ENCODE data around the gene PLXNB2.

PLXNB2 gene

DNA sequence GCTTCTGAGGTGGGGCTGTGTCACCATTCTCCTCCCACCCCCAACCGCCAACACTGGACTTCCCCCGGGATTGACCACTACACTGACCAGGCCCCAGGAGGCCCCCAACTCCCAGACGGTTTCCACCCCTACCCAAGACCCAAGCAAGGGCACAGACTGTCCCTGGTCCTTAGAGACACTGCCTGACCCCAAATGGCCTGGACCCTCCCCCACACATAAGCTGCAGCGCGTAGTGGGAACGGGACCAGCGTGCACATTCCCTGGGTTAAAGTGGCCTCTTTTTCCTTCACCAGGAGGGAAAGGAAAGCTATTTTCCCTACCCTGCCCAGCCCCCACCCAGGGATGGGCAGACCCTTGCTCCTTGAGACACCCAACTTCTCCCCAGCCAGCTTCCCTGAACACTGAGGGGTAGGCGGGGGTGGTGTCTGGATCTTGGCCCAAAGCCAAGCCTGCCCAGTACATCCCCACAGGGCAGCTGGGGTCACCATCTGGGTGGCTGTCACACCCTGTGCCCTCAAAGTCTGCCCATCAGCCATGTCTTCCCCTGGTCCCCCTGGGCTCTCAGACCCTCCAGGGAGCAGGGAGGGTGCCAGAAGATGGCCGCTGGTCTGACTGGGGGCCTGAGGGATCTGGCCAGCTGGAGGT lies 44.4 kb downstream of the PLXNB2 start:
- no peak for DNase-seq

DNA sequence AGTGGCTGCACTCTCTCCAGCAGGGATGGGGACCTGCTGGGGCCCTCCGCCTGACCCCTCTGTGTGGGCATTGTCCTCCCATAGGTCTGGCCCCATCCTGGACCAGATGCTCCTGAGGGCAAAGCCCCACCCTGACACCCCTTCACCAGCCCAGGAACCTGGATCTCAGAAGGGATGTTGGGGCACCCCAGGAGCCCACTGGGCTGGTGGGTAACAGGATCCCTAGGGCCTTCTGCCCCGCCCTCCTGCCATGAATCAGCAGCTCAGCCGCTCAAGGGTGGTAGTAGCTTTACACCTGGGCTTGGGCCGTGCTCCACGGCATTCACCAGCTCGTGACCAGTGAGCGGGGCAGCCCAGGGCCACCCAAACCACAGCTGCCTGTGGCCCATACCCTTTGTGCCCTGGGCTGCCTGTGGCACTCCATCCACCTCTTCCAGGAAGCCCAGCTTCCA lies 45.0 kb downstream of the PLXNB2 start:
- DNase-seq, result no peak

DNA sequence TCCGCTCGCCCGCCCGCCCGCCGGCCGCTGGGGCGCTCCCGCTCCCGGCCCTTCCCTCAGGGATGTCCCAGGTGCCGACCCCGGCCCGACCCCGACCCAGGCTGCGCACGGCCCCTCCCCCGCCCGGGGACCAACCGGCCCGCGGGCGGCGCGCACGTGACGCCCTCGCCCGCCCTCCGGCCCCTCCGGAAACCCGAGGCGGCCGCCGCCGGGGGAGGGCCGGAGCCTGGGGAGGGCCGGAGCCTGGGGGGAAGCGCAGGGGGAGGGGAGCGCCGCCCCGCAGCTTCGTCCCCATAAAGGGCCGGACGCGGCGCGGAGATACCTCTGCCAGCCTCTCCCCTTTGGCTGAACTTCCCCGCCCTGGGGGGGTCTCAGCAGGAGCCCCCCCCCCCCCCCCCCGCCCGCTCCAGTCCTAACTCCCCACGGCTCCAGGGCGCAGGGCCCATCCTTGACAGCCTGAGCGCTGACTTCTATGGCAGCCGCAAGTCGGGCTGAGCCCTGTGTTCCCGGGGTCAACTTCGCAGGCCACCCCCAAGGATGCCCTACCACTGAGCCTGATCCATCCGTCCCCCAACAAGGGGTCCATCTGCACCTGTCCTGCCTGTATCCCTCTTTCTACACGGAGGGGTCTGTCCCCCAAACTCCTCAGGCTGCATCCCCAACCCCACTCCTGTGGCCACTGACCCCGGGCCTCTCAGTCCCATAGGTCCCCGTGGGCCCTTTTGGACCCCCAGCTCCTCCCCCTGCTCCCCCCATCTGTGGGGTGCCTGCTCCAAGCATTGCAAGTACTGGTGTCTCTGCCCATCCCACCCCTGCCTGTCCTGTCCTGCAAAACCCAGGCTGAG lies 45.6 kb downstream of the PLXNB2 start, which contains the start of gene MAPK12:
Gene MAPK12 (minus strand): TSS at position 69 of the 845 bp plus-strand sequence. CDS start 174 bp downstream, outside the sequence.
- no peak for DNase-seq

DNA sequence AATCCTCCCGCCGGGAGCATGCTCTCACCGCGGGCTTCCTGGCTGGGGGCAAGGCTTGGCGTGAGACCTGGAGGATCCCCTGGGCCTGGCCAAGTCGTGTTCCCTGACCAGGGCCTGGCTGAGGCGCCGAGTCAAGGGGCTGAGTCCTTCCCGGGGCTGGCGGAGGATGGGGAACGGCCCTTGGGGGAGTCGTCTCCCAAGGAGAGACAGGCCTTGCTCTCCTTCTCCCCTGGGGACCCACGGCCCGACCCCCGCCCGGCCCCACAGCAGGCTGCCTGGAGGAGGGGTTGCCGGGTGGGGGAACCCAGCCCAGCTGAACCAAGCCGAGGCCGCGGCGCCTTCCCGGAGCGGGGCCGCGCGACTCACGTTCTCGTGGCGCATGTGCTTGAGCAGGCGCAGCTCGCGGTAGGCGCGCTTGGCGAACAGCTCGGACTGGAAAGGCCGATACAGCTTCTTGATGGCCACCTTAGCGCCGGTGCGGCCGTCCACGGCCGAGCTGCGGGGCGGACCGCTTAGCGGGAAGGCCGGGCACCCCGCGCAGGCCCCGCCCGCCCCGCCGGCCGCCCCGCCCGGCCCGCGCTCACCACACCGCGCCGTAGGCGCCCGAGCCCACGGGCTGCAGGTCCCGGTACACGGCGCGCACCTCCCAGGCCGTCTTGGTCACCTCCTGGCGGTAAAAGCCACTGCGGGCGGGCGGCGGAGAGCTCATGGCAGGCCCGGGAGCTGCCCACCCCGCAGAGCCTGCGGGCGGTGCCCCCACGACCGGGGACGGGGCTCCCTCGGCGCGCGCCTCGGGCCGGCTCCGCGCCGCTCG lies 46.4 kb downstream of the PLXNB2 start:
- no peak for DNase-seq

DNA sequence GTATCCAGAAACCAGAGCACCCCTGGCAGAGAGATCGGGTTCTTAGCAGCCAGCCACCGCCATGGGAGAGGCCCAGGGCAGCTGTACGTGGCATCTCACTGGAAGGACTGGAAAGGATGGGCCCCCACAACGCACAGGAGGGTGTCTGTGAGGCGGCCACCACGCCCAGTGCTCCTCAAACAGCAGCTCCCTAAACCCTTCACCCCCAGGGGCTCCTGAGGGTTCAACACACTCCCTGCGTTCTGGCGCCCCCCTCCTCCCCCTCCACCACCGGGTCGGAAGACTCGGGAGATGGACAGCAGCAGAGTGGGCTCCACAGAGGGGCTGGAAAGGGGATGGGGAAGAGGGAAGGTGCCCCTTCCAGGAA lies 47.0 kb downstream of the PLXNB2 start:
- DNase-seq, result no peak

DNA sequence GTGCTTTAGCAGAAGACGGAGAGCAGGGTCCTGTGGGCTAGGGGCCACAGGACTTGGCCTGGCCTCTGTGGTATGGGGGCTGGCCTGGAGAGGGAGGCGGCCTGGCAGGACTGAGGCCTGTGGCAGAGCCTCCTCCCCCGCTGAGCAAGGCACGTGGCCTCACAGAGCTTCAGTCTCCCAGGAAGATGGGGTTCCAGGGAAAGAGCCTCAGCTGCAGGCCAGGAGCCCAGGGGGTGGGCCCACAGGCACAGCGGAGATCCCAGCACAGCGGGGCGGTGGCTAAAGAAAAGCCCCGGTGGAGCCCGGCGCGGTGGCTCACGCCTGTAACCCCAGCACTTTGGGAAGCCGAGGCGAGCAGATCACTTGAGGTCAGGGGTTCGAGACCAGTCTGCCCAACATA lies 48.1 kb downstream of the PLXNB2 start:
- no peak for DNase-seq

DNA sequence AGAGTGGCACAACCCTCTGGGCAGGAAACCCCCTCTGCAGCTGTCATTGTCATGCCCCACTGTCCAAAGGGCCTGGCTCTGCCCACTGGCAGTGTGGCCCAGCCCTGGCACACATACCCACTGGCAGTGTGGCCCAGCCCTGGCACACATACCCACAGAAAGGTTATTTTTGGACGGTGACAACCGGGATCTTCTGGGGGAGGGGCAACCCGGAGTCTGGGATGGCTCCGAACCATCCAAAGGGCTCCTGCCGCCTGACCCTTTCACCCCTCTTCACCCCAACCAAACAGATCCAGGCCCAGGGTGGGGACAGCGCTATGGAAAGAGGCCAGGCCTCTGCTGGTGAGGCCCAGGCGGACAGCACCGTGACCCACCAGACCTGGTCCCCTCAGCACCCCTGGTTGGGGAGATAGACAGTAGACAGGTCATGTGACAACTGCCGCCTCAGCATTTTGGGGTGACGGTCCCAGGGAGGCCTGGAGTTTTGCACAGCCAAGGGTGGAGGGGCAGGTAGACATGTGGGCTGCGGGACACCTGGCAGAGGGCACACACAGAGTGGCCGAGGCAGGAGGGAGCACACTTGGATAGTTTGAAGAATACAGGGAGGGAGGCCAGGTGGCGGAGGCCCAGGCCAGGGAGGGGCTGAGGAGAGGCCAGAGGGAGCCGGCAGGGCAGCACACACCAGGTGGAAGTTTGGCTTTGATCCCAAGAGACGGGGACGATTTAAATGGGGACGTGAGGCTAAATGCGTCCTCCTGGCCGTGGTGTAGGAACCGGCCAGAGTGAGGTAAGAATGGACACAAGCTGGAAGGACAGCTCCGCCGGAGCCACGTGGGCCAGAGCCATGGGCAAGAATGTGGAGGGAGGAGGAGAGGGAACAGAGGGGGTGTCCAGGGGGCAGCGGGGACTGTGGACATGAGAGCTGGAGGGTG lies 48.8 kb downstream of the PLXNB2 start:
- DNase-seq, result no peak

DNA sequence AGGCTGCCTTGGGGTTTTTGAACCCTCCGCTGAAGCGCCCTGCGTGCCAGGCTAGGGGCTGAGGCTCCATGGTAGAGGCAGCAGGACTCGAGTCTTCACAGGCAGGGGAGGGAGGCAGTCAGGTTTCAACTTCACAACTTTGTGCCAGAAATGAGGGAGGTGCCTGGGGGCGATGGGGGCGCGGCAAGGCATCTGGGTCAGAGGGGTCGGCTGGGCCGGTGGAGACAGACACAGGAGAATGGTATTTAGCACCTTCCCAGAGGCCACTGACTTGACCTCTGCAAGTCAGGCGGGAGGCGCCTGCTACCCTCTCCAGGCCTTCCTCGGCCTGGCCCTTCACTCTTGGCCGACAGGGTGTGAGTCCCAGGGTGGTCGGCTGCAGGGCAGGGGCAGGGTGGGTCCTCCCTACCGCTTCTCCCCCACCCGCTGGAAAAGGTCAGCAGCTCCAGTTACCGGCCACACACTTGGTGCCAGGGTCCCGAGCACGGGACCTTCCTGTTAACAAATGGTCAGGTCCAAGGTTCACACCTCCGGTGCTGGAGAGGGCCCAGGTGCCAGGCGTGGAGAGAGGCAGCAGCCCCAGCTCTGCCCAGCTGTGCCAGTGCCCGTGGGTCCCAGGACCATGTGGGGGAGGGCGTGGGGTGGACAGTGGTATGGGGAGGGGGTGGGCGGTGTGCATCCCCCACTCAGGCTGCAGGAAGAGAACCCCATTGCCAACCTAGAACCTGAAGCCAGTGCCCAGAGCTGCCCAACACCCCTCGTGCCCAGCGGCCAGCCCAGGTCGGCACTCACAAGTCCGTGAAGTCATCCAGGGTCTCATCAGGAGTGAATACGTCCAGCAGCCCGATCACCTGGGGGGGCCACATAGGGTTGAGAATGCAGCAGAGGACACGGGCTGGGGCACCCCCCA lies 49.7 kb downstream of the PLXNB2 start:
- DNase-seq, result no peak

DNA sequence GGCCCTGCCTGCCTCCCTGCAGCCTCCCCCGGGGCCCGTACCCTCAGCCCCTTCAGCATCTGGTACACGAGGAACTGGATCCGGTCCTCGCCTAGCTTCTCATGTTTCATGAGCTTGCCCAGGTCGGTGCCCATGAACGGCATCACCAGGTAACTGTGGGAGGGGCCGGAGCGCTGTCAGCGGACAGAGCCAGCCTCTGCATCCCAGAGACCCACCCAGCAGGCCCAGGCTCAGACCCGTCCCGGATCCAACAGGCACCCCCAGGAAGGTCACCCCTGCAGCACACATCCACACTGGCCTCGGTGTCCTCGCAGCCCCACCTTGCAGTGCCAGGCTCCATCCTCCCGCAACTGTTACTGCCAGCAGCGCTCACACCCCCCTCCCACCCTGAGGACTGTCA lies 50.4 kb downstream of the PLXNB2 start:
- no peak for DNase-seq

DNA sequence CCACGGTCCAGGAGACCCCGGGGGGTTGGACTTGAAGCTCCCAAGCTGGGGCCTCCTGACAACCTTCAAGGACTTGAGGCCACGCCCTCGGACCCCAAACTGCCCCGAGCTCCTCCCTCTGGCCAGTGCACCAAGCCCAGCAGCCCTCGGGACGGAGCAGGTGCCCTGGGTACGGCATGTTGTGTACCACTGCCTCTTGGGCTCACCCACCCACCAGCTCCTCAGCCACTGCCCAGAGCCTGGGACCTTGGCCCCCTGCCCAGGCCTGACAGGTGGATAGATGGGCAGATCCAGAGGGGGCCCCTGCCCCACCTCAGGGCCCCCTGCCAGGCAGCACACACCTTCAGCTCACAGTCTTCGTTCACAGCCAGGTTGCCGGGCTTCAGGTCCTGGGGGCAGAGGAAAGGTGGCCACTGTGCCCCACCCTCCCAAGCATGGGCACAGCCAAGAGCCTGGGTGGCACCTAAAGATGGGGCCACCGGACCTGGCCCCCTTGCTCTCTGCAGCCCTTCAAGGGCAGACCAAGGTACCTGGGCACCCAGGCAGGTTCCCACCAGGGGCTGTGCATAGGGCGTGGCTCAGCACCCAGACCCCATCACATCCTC lies 51.1 kb downstream of the PLXNB2 start:
- DNase-seq, result no peak

DNA sequence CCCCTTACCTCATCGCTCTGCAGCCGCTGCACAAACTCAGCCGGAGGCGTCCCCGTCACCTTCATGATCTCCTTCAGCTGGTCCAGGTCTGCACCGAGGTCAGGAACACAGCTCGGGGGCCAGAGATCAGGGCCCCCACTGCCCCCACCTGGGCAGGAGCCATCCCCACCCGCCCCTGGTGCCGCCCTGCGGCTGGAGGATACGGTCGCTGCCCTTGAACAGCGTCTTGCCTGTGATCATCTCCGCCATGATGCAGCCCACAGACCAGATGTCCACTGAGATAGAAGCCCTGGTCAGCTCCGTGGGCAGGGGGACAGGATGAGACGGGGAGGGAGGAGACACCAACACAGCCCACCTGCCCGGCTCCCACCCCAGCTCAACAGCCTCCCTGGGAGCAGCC lies 51.8 kb downstream of the PLXNB2 start:
- no peak for DNase-seq

DNA sequence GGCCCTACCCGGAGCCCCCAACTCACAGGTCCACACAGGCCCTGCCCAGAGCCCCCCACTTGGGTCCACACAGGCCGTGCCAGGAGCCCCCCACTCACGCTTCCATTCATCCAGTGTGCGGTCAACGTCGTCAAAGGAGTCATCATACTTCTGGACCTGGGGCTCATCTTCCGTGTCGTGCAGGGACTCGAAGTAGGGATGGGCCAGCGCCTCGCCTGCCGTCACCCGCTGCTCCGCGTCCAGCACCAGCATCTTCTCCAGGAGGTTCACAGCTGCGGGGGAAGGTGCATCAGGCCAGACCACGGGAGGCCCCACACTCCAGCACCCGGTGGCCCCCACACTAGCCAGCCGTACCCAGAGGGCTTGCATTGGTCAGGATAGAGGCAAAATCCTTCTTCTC lies 52.3 kb downstream of the PLXNB2 start:
- DNase-seq, result no peak

DNA sequence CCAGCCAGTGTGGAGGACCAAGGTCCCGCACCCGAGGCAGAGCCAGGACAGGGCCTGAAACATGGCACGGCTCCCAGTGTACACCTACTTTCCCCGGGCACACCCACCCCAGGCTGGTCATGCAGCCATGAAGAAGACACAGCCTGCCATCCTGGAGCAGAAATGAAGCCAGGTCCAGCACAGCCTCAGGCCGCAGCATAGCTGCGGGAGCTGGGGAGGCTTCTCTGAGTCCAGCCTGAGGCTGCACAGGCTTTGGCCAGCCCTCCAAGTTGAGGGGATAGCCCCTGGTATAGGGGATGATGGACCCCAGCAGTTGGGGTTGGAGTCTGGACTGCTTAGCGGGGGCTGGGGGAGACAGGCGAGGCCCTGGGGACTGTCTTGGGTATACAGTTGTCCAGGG lies 53.5 kb downstream of the PLXNB2 start:
- DNase-seq, result no peak

DNA sequence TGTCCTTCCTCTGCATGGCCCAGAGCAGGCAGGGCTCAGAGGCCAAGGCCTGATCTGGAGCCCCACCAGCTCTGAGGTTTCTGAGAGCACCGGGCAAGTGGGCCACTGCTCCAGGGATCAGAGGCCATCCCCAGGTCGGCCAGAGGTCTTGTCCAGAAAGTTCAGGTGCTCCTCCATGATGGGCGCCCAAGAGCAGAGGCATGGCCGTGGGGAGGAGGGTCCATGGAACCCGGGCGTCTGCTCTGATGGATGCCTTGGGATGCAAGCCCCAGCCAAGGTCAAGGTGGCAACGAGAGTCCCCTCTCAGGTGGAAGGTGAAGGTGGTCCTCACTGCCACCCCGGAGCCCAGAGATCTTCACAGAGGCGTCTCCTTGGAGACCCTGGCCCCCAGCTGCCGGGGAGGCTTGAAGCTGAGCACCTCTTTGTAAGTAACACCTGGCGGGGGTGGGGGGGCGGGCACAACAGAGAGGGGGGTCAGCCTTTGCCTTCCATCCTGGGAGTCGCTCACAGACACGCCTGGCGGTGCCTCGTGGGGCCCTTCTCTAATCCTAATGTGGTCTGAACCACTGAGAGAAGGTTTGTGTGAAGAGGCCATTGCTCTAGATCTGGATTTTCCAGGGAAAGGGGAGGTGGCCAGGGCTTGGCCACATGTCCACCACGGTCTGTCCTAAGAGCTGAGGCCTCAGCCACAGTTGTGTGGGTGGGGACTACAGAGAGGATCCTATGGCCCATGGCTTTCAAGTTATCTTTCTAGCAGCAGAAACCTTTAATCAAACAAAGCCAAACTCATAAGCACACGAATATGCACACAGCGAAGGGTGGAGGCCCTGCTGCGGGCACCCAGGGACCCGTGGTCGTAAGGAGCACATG lies 54.2 kb downstream of the PLXNB2 start:
- no peak for DNase-seq

DNA sequence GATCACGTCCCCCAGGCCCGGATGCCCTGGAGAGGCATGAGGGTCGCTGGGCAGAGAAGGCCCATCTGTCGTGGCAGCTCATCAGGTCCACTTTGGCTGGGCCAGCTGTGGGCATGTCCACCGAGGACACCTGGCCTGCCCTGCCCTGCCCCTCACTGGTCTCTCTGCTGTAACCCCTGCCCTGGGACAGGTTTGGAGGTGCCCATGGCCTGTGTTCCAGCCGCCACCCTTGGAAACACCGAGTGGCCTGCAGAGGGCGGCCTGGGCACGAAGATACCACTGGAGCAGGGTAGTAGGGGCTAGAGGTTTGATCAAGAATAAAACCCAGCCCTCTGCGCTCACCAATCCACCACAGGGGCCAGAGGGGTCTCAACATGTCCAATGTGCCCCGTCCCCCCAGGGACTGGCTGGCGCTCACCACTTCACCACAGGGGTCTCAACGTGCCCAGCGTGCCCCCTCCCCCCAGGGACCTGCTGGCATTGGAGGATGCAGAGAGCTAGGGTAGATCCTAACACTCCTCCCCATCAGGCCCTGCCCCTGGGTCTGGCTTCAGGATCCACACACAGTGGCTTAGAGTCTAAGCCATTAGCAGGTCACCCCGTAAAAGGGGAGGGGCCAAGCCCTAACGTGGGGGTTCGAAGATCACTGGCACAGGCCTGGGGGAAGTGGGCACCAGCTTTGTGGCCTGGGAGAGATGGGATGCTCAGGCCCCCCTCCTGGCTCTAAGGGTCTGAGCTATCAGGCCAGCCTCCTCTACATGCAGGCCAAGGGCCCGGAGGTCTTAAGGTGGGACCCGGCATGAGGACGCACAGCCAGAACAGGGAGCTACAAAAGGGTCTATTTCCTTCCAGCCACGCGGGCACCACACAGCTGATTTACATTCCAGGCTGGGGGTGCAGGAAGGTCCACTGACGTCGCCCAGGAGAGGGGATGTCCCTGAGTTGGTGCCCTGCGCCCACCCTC lies 55.1 kb downstream of the PLXNB2 start:
- peak; percentile 79 for DNase-seq

DNA sequence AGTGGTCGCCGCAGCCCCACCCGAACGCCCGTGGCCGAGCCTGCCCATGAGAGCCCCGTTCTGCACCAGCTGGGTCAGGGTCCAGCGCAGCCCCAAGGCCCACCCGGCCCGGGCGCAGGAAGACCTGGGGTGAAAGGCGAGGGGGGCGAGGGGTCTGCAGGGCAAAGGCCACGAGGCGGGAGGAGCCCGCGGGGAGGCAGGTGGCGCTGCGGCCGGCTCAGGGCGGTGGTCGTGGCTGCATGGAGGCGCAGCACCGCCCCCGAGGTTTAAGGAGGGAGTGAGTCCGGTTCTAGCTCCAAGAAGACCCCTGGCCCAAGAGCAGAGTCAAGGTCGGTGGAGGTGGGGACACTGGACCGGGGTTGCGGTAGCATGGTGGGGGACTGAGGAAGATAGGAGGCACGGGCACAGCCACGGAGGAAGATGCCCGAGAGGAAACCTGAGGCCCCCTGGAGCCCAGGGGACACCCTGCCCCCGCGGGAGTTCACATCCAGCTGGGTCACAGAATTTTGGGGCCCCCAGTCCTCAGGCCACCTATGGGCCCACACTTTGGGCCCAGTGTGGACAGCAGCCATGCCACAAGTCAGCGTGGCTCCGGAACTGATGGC lies 55.9 kb downstream of the PLXNB2 start:
- no peak for DNase-seq

DNA sequence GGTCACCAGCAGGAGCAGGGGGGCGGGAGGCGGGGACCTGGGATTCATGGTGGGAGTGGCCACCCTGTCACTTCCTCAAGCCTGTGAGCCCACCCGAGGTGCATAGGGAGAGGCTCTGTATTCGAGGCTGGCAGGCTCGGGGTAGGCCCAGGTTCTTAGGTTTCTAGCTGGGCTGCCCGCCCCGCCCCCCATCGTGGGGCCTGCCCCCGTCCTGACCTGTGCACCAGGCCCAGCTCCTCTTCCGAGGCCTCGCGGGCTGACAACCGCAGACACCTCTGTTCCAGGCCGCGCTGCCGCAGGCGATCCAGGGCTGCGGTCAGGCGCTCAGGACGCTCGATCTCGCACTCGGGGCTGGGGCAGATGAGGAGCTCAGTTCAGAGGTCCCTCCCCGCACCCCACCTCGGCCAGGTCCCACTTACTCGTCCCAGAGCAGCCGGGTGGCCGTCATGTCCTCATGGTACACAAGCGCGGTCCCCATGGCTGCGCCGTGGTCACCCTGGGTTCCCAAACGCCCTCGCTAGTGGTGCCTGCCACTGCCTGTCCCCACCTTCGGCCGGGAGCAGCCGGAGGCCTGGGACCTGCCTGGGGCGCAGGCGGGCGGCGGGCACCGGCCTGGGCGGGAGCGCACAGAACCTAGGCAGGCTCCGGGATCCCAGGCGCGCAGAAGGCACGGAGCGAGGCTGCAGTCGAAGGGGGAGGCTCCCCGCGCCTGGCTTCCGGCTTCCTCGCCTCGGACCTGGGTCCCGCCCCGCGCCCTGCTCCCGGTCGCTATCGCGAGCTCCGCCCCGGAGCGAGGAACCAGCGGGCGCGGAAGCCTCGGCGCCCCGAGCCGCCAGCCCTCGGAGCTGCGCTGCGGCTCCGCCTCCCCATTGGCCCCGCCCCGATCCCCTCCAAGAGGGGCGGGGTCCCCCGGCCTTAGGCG lies 56.6 kb downstream of the PLXNB2 start, which contains the start of gene HDAC10:
Gene HDAC10 (minus strand): TSS at position 711 of the 922 bp plus-strand sequence. CDS start 233 bp downstream, at position 478.
- DNase-seq, result peak; percentile 84
